Heart right ventricle (tissue), 16 donors: ENCODE measurements around the gene ST8SIA5. TPM values are rescaled to one million over a fixed set of nuclear protein-coding genes. Genes with fewer than 3 reads are reported as not detected.

Experiments used
- ATAC-seq, 8 donors: fragments of 200-7000 bp; cut with Tn5 transposase; one replicate each; pipeline ENCODE4 v1.9.1; 2020; ENCODE audit warnings: mild to moderate bottlenecking in 8 of 8, moderate library complexity in 8 of 8, moderate number of reproducible peaks in 1 of 8
- DNase-seq, 2 donors: peaks; one replicate each; pipeline ENCODE4 v3.0.0-alpha.2; 2020
- H3K27ac ChIP-seq, 10 donors: fragments of 200-600 bp; sonication (generic) in 2 of 10; one replicate each; pipeline versions ENCODE4 v1.5.0 to v1.8.0; 2020 to 2022; ENCODE audit warnings: mild to moderate bottlenecking in 3 of 10
- H3K27me3 ChIP-seq, 7 donors: fragments of 200-600 bp; one replicate each; pipeline ENCODE4 v1.8.0; 2021 to 2022; ENCODE audit warnings: mild to moderate bottlenecking in 2 of 7
- H3K36me3 ChIP-seq, 9 donors: fragments of 200-600 bp; sonication (generic) in 1 of 9; one replicate each; pipeline versions ENCODE4 v1.5.0 to v1.8.0; 2020 to 2022; ENCODE audit warnings: mild to moderate bottlenecking in 2 of 9
- H3K4me1 ChIP-seq, 9 donors: fragments of 200-600 bp; sonication (generic) in 1 of 9; one replicate each; pipeline versions ENCODE4 v1.5.0 to v1.8.0; 2020 to 2022; ENCODE audit warnings: mild to moderate bottlenecking in 4 of 9
- H3K4me3 ChIP-seq, 10 donors: fragments of 200-600 bp; sonication (generic) in 2 of 10; one replicate each; pipeline versions ENCODE4 v1.5.0 to v1.8.0; 2020 to 2022; ENCODE audit warnings: mild to moderate bottlenecking in 7 of 10, moderate library complexity in 2 of 10
- H3K9me3 ChIP-seq, 11 donors: fragments of 200-600 bp in 10 of 11; sonication (generic) in 2 of 11; one replicate each; pipeline versions ENCODE4 v1.5.0 to v1.8.0; 2013 to 2022; ENCODE audit warnings: mild to moderate bottlenecking in 2 of 11, control low read depth in 1 of 11, moderate library complexity in 1 of 11
- WGBS, 2 donors: extraction: QIAGEN DNeasy Blood & Tissue Kit; methylation state at CpG; one replicate each; pipeline ENCODE4 v1.1.7; 2013; ENCODE audit warnings: inconsistent platforms in 1 of 2; 5-methylcytosine and 5-hydroxymethylcytosine counted together
- intact Hi-C, 10 donors: fragments of 100-400 bp; cut with DNase I; formaldehyde crosslinking; loops; one replicate each; pipeline versions ENCODE4 v1.11.1 to v1.14.2; 2022
- polyA plus RNA-seq, 2 donors: library from polyadenylated mRNA; stranded (reverse); fragments of 200-250 nt; gene quantifications; one replicate each; pipeline ENCODE4 v1.2.3, GENCODE V29; 2013
- total RNA-seq, 10 donors: library from RNA; stranded (reverse); fragmentation: NEBNext Ultra II Directional in 3 of 10; extraction: Animal tissue kit (Norgen Biotek cat#: 25700) in 3 of 10; gene quantifications; one replicate each; pipeline versions ENCODE4 v1.2.1 to v1.2.4, GENCODE V29; 2021 to 2023
- TF ChIP-seq, protein P1 (sequence below), 9 donors: fragments of 200-600 bp; sonication (generic) in 2 of 9; IDR thresholded peaks; one replicate each; pipeline versions ENCODE4 v1.5.0 to v1.8.0; 2021 to 2022; ENCODE audit warnings: antibody characterized with exemption in 9 of 9, mild to moderate bottlenecking in 5 of 9, moderate library complexity in 1 of 9
- donor health status: Arrhythmogenic right ventricular cardiomyopathy.
- donor health status: ischemic (EF 13 %, LVEDD 7.1; RV severe dilation, severe dysfunction).
- donor health status: healthy with polysubstance abuse.
- donor health status: DM: no; HTN: yes; CAD: no.
- donor health status: DM: no; HTN: no; CAD: no.
- donor health status: ischemic (EF 25% LVEDD 6.9; RV normal size, moderate dysfunction).
- donor health status: ischemic (EF 25% LVEDD 5.7; RV mildly dilated, moderate dysfunction).
- donor health status: healthy.
- donor health status: DM: yes; HTN: yes; CAD: no.
- donor health status: Ischemic cardiomyopathy.
- donor health status: ischemic (EF 35%, LVEDD 5.7; RV mildly dilated, moderate dysfunction).
- donor health status: nonischemic (EF 11% LVEDD 7.7; RV severe dilation, severe dysfunction).
- donor health status: DM: yes; HTN: yes; CAD: no.
- donor health status: PGD.
- donor health status: ischemic (EF 29% LVEDD 5.4; RV normal size, mild dysfunction).
- donor health status: nonischemic (EF 23%, LVEDD 6.1; RV moderate dilation, normal function).

Gene ST8SIA5
- total and polyA plus RNA-seq, 12 donors, result 1.0 to 16.8 (median 5.1) TPM

DNA sequence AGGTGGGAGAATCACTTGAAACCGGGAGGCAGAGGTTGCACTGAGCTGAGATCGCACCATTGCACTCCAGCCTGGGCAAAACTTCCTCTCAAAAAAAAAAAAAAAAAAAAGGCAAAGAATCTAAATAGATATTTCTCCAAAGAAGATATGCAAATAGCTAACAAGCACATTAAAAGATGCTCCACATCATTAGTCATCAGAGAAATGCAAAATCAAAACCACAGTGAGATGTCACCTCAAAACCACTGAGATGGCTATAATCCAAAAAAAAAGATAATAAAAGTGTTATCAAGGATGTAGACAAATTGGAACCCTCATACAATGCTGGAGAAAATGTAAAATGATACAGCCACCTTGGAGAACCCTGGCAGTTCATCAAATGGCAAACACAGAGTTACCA is 8.4 kb downstream of the ST8SIA5 start:
- no peak for DNase-seq
- 86 to 92% methylated on average over 2 of the region's 2 CpGs for WGBS, 2 donors
- H3K4me1 ChIP-seq, result no peaks in the 10 kb centered on the region
- ATAC-seq, result no peak
- peaks cover 0 to 7% (median 0%) of the 10 kb centered on the region in 11 donors for H3K9me3 ChIP-seq
- H3K27ac ChIP-seq, result no peak overlapping the region
- H3K27me3 ChIP-seq, result peaks cover 0 to 4% (median 0%) of the 10 kb centered on the region in 7 donors
- no peaks in the 10 kb centered on the region for H3K36me3 ChIP-seq
- intact Hi-C loops, result no loop called here
- H3K4me3 ChIP-seq, result no peak overlapping the region
- TF ChIP-seq, protein P1, sequence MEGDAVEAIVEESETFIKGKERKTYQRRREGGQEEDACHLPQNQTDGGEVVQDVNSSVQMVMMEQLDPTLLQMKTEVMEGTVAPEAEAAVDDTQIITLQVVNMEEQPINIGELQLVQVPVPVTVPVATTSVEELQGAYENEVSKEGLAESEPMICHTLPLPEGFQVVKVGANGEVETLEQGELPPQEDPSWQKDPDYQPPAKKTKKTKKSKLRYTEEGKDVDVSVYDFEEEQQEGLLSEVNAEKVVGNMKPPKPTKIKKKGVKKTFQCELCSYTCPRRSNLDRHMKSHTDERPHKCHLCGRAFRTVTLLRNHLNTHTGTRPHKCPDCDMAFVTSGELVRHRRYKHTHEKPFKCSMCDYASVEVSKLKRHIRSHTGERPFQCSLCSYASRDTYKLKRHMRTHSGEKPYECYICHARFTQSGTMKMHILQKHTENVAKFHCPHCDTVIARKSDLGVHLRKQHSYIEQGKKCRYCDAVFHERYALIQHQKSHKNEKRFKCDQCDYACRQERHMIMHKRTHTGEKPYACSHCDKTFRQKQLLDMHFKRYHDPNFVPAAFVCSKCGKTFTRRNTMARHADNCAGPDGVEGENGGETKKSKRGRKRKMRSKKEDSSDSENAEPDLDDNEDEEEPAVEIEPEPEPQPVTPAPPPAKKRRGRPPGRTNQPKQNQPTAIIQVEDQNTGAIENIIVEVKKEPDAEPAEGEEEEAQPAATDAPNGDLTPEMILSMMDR (IDR thresholded peaks at IDR 0.05), result no peak

DNA sequence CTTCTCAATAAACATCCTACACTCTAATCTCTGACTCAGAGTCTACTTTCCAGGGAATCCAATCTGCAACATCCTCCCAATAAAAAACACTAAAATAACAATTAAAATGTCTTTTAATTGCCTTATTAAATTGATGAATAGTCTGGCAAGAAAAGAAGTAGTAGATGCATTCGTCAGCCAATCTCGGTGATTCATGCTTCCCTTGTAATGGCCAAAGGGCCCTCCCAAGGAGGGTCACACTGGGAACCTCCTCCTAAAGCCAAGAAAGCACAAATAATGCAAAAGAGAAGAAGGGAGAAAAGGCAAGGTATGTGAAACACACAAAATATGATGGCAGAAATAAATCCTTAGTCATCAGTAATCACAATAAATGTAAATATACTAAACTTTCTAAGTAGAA is 16.8 kb downstream of the ST8SIA5 start:
- H3K27me3 ChIP-seq, result peaks cover 0 to 3% (median 0%) of the 10 kb centered on the region in 7 donors
- DNase-seq, result no peak
- H3K36me3 ChIP-seq, result no peaks in the 10 kb centered on the region
- ATAC-seq, result no peak
- no peak overlapping the region for H3K4me3 ChIP-seq
- WGBS, 2 donors, result 71 to 88% methylated on average over 2 of the region's 2 CpGs
- TF ChIP-seq, protein P1 (IDR thresholded peaks at IDR 0.05), result no peak
- H3K4me1 ChIP-seq, result no peaks in the 10 kb centered on the region
- intact Hi-C loops, result no loop called here
- H3K27ac ChIP-seq, result no peak overlapping the region
- peaks cover 0 to 15% (median 0%) of the 10 kb centered on the region in 11 donors for H3K9me3 ChIP-seq

DNA sequence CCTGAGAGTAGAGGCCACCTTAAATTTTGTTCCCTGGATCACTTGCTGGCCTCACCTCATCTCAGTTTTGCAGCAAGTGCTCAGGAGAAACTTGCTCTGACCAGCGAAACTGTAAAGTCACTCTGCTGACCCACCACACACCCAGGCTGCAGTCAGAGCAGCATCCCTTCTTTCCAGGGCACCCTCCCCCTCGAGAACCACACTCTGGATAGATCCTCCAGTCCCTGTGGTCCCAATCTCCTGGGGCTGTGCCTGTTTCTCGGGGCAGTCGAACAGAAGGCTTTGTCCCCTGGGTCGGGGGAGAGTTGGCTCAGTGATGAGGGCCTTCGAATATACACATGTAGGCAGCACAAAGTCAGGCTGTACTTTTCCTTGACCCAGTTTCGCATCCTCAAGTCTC is 18.4 kb downstream of the ST8SIA5 start:
- ATAC-seq, result no peak
- 77 to 78% methylated on average over 7 of the region's 7 CpGs for WGBS, 2 donors
- H3K27ac ChIP-seq, result no peak overlapping the region
- H3K4me1 ChIP-seq, result no peaks in the 10 kb centered on the region
- H3K36me3 ChIP-seq, result no peaks in the 10 kb centered on the region
- DNase-seq, result no peak
- no peak overlapping the region for H3K4me3 ChIP-seq
- peaks cover 0 to 14% (median 0%) of the 10 kb centered on the region in 11 donors for H3K9me3 ChIP-seq
- TF ChIP-seq, protein P1 (IDR thresholded peaks at IDR 0.05), result no peak
- H3K27me3 ChIP-seq, result peaks cover 0 to 3% (median 0%) of the 10 kb centered on the region in 7 donors
- intact Hi-C loops, result no loop called here

DNA sequence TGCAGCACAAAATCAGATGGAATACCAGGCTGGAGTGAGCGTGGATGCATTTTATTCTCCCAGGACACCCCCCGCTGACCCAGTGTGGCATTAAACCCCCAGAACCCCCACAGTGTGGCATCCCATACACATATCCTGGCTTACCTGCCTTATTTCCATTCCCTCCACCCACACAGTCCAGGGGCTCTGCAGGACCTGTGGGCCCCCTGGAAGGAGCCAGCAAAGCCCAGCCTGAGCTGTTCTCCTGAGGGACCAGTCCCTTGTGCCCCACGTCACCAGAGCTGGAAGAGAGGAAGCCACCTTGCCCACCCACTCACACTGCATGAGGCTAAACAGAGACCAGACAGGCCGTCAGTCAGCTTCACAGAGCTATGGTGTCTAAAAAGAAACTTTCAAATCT is 20.1 kb downstream of the ST8SIA5 start:
- intact Hi-C loops, result no loop called here
- Histone ChIP-seq H3K27ac (no peak overlapping the region), H3K4me1 (no peaks in the 10 kb centered on the region), H3K36me3 (no peaks in the 10 kb centered on the region), H3K9me3 (peaks cover 0 to 12% (median 0%) of the 10 kb centered on the region in 11 donors), H3K4me3 (no peak overlapping the region), H3K27me3 (no peaks in the 10 kb centered on the region)
- 73 to 74% methylated on average over 4 of the region's 4 CpGs for whole genome bisulfite sequencing, 2 donors
- DNase-seq (no peak), ATAC-seq (no peak)
- TF ChIP-seq, protein P1 (IDR thresholded peaks at IDR 0.05), result no peak
